ENCODE results near the gene ZNF107. TPM values are rescaled to one million over a fixed set of nuclear protein-coding genes. Genes with fewer than 3 reads are reported as not detected.
A peak's percentile ranks its signal among the peaks of the same experiment; 100 is the strongest.

Gene ZNF107
- total and polyA plus RNA-seq, 8 donors = 0.92 to 9.2 (median 3.9) TPM

DNA sequence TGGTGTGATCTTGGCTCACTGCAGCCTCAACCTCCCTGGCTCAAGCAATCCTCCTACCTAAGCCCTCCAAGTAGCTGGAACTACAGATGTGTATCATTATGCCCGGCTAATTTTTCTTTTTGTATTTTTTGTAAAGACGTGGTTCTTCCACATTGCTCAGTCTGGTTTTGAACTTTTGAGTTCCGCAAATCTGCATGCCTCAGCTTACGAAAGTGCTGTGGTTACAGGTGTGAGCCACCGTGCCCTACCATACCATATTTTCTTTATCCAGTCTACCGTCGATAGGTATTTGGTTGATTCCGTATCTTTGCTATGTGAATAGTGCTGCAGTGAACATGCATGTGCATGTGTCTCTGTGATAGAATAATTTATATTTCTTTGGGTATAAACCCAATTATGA, 6.5 kb downstream of the ZNF107 start:
- H3K4me1 ChIP-seq = peaks cover 0 to 16% (median 5%) of the 10 kb centered on the region in 4 donors

DNA sequence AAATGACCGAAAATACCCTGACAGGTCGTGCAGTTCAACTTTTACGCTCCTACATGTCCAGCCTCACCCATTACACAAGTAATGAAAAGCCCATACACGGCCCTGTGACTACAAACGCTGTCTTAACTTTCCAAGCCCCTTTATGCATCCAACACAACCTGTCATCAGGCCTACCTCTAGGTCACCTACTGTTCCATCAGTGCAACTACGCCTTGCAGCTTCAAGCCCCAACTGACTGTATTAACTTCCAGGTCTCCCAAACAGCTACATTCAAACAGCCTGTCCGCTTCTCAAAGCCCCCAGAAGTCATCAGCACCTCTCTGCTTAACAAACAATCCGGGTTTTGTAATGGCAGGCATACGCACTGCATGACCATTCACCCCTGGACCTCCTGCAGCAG, 19.2 kb downstream of the ZNF107 start:
- no peak for TF ChIP-seq EP300 (IDR thresholded peaks at IDR 0.05)
- TF ChIP-seq, protein P1, sequence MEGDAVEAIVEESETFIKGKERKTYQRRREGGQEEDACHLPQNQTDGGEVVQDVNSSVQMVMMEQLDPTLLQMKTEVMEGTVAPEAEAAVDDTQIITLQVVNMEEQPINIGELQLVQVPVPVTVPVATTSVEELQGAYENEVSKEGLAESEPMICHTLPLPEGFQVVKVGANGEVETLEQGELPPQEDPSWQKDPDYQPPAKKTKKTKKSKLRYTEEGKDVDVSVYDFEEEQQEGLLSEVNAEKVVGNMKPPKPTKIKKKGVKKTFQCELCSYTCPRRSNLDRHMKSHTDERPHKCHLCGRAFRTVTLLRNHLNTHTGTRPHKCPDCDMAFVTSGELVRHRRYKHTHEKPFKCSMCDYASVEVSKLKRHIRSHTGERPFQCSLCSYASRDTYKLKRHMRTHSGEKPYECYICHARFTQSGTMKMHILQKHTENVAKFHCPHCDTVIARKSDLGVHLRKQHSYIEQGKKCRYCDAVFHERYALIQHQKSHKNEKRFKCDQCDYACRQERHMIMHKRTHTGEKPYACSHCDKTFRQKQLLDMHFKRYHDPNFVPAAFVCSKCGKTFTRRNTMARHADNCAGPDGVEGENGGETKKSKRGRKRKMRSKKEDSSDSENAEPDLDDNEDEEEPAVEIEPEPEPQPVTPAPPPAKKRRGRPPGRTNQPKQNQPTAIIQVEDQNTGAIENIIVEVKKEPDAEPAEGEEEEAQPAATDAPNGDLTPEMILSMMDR (IDR thresholded peaks at IDR 0.05) = no peak
- TF ChIP-seq POLR2A (IDR thresholded peaks at IDR 0.05) = no peak
- TF ChIP-seq POLR2AphosphoS5 (IDR thresholded peaks at IDR 0.05) = no peak
- intact Hi-C loops (cut with DNase I; ENCODE audit: low total_unique reads) = no loop called here
- H3K9me3 ChIP-seq = peaks cover 0 to 57% (median 20%) of the 10 kb centered on the region in 4 donors
- H3K27ac ChIP-seq = no peak overlapping the region
- no peak for DNase-seq
- H3K36me3 ChIP-seq = peaks cover 11 to 64% (median 61%) of the 10 kb centered on the region in 4 donors
- peaks cover 0 to 27% (median 0%) of the 10 kb centered on the region in 4 donors for H3K4me1 ChIP-seq
- no peak overlapping the region for H3K4me3 ChIP-seq
- 96 to 99% (median 98%) methylated on average over 9 of the region's 9 CpGs for WGBS, 5 donors
- no peaks in the 10 kb centered on the region for H3K27me3 ChIP-seq

More for the DNA sequence above, 6.5 kb downstream of the ZNF107 start:
- TF ChIP-seq, protein P1 (IDR thresholded peaks at IDR 0.05) = no peak
- TF ChIP-seq POLR2AphosphoS5 (IDR thresholded peaks at IDR 0.05) (no peak), EP300 (IDR thresholded peaks at IDR 0.05) (no peak), POLR2A (IDR thresholded peaks at IDR 0.05) (no peak)
- Histone ChIP-seq H3K36me3 (peaks cover 0 to 27% (median 18%) of the 10 kb centered on the region in 4 donors), H3K27me3 (no peaks in the 10 kb centered on the region), H3K27ac (no peak overlapping the region), H3K9me3 (no peaks in the 10 kb centered on the region), H3K4me3 (no peak overlapping the region)
- no peak for DNase-seq
- intact Hi-C loops (cut with DNase I; ENCODE audit: low total_unique reads) = no loop called here
- WGBS, 5 donors = 88 to 97% (median 95%) methylated on average over 8 of the region's 8 CpGs

DNA sequence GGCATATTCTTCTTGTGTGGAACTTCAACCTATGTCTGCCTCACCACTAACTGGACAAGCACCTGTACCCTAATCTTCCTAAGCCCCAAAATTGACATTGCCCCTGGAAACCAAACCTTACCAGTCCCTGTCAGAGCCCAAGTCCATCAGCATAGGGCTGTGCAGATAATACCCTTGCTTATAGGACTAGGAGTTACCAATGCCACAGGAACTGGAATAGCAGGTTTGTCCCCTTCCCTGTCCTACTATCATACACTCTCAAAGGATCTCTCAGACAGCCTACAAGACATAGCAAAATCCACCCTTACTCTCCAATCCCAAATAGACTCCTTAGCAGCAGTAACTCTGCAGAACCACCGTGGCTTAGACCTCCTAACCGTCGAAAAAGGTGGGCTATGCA, 19.8 kb downstream of the ZNF107 start:
- peaks cover 0 to 50% (median 20%) of the 10 kb centered on the region in 4 donors for H3K9me3 ChIP-seq
- TF ChIP-seq POLR2A (IDR thresholded peaks at IDR 0.05) = no peak
- TF ChIP-seq EP300 (IDR thresholded peaks at IDR 0.05) = no peak
- TF ChIP-seq, protein P1 (IDR thresholded peaks at IDR 0.05) = no peak
- no peak for TF ChIP-seq POLR2AphosphoS5 (IDR thresholded peaks at IDR 0.05)
- no peaks in the 10 kb centered on the region for H3K27me3 ChIP-seq
- no peak overlapping the region for H3K4me3 ChIP-seq
- intact Hi-C loops (cut with DNase I; ENCODE audit: low total_unique reads) = no loop called here
- no peak for DNase-seq
- H3K4me1 ChIP-seq = peaks cover 0 to 29% (median 0%) of the 10 kb centered on the region in 4 donors
- H3K36me3 ChIP-seq = peaks cover 11 to 64% (median 56%) of the 10 kb centered on the region in 4 donors
- peak overlapping the region in 1 of 5 donors; percentile 5 for H3K27ac ChIP-seq
- 80 to 98% (median 86%) methylated on average over 3 of the region's 3 CpGs for WGBS, 5 donors

DNA sequence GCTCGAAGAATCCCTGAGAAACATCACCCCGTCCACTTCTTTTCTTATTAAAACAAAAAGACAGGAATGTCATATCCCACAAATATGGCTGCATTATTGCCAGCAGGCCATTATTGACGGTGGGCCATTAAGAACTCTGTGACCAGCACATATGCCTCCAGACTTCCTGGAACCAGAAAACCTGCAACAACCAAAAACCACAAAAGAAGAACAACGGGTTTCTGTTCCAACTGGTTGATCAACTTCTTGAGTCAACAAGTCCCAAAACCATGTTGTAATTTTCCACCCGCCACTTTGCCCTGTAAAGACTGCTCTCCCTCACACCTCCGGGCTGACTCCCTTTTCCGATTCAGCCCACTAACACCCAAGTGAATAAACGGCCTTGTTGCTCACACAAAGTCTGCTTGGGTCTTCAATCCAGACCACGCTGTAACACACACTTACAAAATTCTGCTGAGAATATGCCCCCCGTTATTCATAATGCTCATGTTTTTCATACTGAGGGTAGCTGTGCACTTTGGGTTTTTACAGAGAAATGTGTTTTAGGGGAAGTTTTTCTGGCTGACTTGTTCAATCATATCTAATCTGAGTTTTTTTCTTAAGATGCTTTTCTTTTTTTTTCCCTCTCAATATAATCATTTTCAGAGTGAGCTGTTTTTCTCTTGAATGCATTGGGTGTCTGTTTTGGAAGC, 20.7 kb downstream of the ZNF107 start:
- peak in 1 of 2 donors; percentile 61 for DNase-seq
- no peaks in the 10 kb centered on the region for H3K27me3 ChIP-seq
- peak overlapping the region in 1 of 5 donors; percentile 5 for H3K27ac ChIP-seq
- peaks cover 0 to 29% (median 0%) of the 10 kb centered on the region in 4 donors for H3K4me1 ChIP-seq
- peaks cover 15 to 64% (median 57%) of the 10 kb centered on the region in 4 donors for H3K36me3 ChIP-seq
- no peak for TF ChIP-seq EP300 (IDR thresholded peaks at IDR 0.05)
- no peak for TF ChIP-seq POLR2AphosphoS5 (IDR thresholded peaks at IDR 0.05)
- no peak for TF ChIP-seq POLR2A (IDR thresholded peaks at IDR 0.05)
- TF ChIP-seq, protein P1 (IDR thresholded peaks at IDR 0.05) = no peak
- intact Hi-C loops (cut with DNase I; ENCODE audit: low total_unique reads) = no loop called here
- peaks cover 0 to 46% (median 20%) of the 10 kb centered on the region in 4 donors for H3K9me3 ChIP-seq
- H3K4me3 ChIP-seq = no peak overlapping the region
- 71 to 84% (median 77%) methylated on average over 10 of the region's 10 CpGs for WGBS, 5 donors

All from stomach (tissue), 9 donors.